ENCODE data around the gene GLOD5. TPM values are rescaled to one million over a fixed set of nuclear protein-coding genes. Genes with fewer than 3 reads are reported as not detected.

The GLOD5 gene
- total and polyA plus RNA-seq, 9 of the 15 experiments (the other 6 are each of a cell fraction or from before 2014, with no cell fraction given) = 0.27 to 4.4 (median 2.2) TPM

DNA sequence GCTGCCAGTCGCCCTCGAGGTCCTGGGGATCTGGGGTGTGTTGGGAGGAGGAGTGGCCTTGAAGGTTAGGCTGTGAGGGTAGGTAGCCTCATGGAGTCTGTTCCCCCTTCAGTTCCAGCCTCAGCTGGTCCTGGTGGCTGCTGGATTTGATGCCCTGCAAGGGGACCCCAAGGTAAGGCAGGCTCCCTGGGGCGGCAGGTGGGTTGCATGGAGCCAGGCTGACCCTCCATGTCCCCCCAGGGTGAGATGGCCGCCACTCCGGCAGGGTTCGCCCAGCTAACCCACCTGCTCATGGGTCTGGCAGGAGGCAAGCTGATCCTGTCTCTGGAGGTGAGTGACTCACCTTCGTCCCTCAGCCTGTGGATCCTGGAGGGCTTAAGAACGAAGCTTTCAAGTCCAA is 53.2 kb downstream of the GLOD5 start (continued):
- no peak for TF ChIP-seq ADNP (tag; IDR thresholded peaks at IDR 0.05)

DNA sequence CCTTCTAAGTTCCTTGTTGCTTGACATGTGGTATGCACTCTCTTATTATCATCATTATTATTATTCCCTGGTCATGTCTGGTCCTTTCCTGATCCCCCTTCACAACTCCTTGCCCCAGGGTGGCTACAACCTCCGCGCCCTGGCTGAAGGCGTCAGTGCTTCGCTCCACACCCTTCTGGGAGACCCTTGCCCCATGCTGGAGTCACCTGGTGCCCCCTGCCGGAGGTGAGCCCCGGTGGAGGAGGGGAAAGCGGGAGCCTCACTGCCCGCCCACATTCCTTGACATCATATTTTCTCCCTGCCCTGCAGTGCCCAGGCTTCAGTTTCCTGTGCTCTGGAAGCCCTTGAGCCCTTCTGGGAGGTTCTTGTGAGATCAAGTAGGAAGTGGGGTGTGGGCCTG is 53.7 kb downstream of the GLOD5 start:
- ATAC-seq = no peak
- Histone ChIP-seq H3K4me1 (replicated peaks in 1 of 2; ENCODE audit: control insufficient read depth in 2 of 2, insufficient read depth in 2 of 2, low read length in 2 of 2) (peaks cover 5 to 12% of the 10 kb centered on the region in 2 experiments; a peak in 4 of 5 replicates), H3K4me3 (no peak overlapping the region), H3K4me2 (ENCODE audit: insufficient read depth, low read length) (no peak overlapping the region), H4K20me1 (replicated peaks; ENCODE audit: control insufficient read depth, insufficient read depth, low read length) (no peaks in the 10 kb centered on the region), H3K9ac (ENCODE audit: insufficient read depth in 1 of 2, low read depth in 2 of 2, low read length in 2 of 2) (no peak overlapping the region), H3K27me3 (ENCODE audit: control insufficient read depth in 2 of 2, insufficient read depth in 2 of 2, low read length in 2 of 2) (no peaks in the 10 kb centered on the region), H3K79me2 (ENCODE audit: control insufficient read depth, insufficient read depth, low read length) (no peaks in the 10 kb centered on the region), H3K9me1 (ENCODE audit: control insufficient read depth, insufficient read depth, low read length) (no peaks in the 10 kb centered on the region), H3K27ac (ENCODE audit: extremely low read depth, low read depth, low read length) (no peak overlapping the region), H2AFZ (ENCODE audit: low read depth, low read length) (no peak overlapping the region), H3K9me3 (replicated peaks; ENCODE audit: control insufficient read depth, insufficient read depth, low read depth, low read length) (no peaks in the 10 kb centered on the region), H3K36me3 (ENCODE audit: control insufficient read depth, insufficient read depth, low read length) (peaks cover 32% of the 10 kb centered on the region; the same call in 2 of the 3 replicates)
- DNase-seq (ENCODE audit: extremely low read depth in 1 of 4, low spot score in 3 of 4) = no peak
- intact Hi-C loops (cut with micrococcal nuclease) = no loop called here
- ChIA-PET CTCF (ENCODE audit: low intra/inter-chr PET ratio) (no interaction called here), POLR2A (interaction anchor here (0.6 kb wide), 1 partner anchor 1645 kb away, joined by 3 read pairs; no protein-coding TSS in a partner anchor)
- BruUV-seq (replicated peaks) = no TSS peak
- FAIRE-seq = no peak
- in situ Hi-C loops (cut with MboI) = no loop called here
- WGBS (ENCODE audit: insufficient coverage, low coverage, missing lambda C conversion rate) = 97% methylated on average over 5 of the region's 8 CpGs
- no peak for TF ChIP-seq NR1H2 (CRISPR knock-in tag; IDR thresholded peaks at IDR 0.05)
- TF ChIP-seq STAG1 (CRISPR knock-in tag; IDR thresholded peaks at IDR 0.05; ENCODE audit: borderline replicate concordance) = no peak
- TF ChIP-seq TSC22D4 (tag; IDR thresholded peaks at IDR 0.05) = no peak
- no peak for TF ChIP-seq POLR3G (IDR thresholded peaks at IDR 0.05; ENCODE audit: extremely low read depth, insufficient read length, insufficient replicate concordance)
- TF ChIP-seq CREB1 (IDR thresholded peaks at IDR 0.05) = no peak
- TF ChIP-seq CREB1 (CRISPR knock-in tag; IDR thresholded peaks at IDR 0.05) = no peak
- no peak for TF ChIP-seq RB1 (IDR thresholded peaks at IDR 0.05; ENCODE audit: low read depth)
- TF ChIP-seq ZNF311 (CRISPR knock-in tag; IDR thresholded peaks at IDR 0.05) = no peak
- TF ChIP-seq, protein P1, sequence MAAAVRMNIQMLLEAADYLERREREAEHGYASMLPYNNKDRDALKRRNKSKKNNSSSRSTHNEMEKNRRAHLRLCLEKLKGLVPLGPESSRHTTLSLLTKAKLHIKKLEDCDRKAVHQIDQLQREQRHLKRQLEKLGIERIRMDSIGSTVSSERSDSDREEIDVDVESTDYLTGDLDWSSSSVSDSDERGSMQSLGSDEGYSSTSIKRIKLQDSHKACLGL (CRISPR knock-in tag; IDR thresholded peaks at IDR 0.05; ENCODE audit: borderline replicate concordance, poor library complexity, severe bottlenecking) = no peak
- no peak for TF ChIP-seq ZBTB9 (CRISPR knock-in tag; IDR thresholded peaks at IDR 0.05)
- TF ChIP-seq RBM25 (IDR thresholded peaks at IDR 0.05; ENCODE audit: low read depth, low read length, severe bottlenecking) = no peak
- no peak for TF ChIP-seq DEAF1 (CRISPR knock-in tag; IDR thresholded peaks at IDR 0.05)
- TF ChIP-seq RCOR1 (IDR thresholded peaks at IDR 0.05; ENCODE audit: borderline replicate concordance in 1 of 2, low read depth in 2 of 2, low read length in 2 of 2) = no peak
- TF ChIP-seq ZFP30 (CRISPR knock-in tag; IDR thresholded peaks at IDR 0.05; ENCODE audit: borderline replicate concordance) = no peak
- no peak for TF ChIP-seq ZNF77 (CRISPR knock-in tag; IDR thresholded peaks at IDR 0.05)
- TF ChIP-seq MECOM (CRISPR knock-in tag; IDR thresholded peaks at IDR 0.05) = no peak
